ENCODE measurements around the gene PLEKHA5.
A peak's percentile ranks its signal among the peaks of the same experiment; 100 is the strongest.
"Not testable (repeated sequence)": the region's sequence is repeated elsewhere in the genome, so short reads cannot be mapped to it uniquely, and the experiment has no call there.

PLEKHA5 gene

DNA sequence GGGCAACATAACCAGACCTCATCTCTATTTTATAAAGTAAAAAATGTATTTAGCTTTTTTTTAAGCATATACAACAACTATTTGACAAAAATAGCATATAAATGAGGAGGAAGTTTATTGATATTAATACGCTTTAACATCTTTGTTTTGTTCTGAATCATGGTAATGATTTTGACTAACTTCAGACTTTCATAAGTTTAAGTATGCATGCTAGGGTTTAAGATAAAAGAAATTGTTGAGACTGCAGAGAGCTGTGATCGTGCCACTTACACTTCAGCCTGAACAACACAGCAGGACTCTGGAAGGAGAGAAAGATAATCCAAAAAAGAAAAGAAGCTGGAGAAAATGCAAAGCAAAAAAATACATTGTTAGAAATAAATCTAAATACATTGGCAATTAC lies 221.8 kb downstream of the PLEKHA5 start:
- DNase-seq: no peak

DNA sequence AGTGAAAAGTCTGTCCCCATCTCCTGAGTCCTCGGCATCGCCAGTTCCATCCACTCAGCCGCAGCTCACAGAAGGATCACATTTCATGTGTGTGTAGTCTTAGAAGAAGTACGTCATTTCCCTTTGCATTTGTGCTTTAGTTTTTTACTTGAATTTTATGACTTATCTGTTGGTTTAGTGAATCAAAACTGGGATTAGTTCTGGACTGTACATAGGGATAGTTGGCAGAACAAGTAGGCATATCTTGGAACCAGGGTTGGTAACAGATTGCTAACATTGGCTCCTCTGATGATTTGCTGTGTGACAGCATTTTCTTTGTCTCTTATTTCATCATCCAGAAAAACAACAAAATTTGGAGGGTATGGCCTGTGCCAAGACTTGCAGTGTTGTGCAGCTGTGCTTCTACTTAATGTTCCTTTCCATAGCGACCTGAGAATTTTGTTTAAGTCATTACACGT lies 240.2 kb downstream of the PLEKHA5 start:
- DNase-seq: no peak

DNA sequence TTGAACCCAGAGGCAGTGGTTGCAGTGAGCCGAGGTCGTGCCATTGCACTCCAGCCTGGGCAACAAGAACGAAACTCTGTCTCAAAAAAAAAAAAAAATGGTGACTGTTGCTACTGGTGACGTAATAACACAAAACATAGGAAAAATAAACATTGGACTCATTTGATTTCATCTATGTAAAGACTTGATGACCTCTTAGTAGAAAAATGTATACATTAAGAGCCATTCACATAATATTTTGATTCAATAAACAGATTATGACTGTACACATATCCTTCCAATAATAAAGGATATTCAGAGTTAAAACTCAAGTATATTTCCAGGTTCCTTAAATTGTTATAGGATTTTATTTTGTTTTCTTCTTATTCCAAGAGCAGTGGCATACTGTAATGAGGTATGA lies 244.1 kb downstream of the PLEKHA5 start:
- no peak for DNase-seq

DNA sequence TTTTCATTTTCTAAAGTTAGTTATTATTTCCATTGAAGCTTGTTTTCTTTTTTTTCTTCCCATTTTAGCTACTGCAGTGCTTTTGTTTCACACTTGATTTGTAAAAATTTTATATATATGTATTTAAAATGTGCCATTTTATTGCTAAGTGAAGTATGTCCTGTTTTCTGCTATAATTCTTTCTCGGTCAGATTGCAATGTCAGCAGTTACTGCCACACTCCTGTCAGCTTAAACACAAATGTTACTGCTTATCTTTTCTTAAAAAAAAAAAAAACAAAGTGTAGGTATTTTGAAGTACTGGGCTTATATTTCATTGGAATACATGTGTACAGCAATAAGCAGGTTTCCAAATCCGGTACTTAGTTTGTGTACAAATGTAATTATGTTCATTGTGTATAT lies 246.4 kb downstream of the PLEKHA5 start:
- no peak for DNase-seq

DNA sequence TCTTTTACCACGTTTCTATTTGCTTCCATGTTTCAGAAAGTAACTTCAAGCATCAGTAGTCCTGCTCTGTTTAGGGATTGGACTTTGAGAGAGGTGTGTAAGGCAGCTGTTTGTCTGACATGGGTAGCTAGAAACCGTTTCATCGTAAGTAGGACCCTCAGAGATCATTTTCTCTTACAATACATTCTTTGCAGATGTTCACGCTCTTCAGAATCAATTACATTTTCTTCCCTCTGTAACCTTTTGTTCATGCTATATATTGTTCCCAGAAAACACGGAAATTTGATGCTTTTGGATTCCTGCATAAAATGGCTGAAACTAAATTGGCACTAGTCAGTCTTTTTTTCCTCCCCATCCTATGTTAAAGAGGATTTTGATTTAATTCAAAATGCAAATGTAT lies 247.2 kb downstream of the PLEKHA5 start:
- no peak for DNase-seq

DNA sequence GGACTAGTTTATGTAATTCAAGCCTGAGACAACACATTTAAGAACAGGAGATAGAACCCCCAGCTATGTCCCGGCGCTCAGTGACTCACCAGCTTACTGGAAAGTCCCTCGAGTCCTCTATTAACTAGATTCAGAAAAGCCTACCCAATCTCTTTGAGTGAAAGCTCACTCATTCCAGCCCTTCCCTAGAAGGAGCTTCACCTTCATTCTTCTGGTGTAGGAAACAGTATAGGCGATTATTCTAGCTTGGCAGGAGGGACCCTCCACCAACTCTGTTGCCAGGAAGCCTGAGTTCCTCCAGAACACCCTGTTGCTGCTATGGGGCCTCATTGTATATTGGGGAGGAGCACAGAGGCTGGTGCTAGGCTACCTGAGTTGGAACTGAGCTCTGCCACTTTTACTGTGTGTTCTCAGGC lies 252.6 kb downstream of the PLEKHA5 start:
- DNase-seq: peak; percentile 79

DNA sequence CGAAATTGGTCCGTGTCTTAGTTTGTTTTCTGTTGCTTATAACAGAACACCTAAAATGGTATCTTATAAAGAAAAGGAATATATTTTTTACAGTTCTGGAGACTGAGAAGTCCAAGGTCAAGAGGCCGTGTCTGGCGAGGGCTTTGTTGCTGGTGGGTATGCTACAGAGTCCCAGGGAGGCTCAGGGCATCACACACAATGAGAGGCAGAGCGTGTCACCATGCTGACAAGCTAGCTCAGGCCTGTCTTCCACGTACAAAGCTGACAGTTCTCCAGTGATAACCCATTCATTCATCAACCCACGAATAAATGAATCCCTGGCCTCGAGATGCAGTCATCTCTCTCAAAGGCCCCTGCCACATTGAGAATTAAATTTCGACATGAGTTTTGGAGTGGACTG lies 253.0 kb downstream of the PLEKHA5 start:
- DNase-seq: peak; percentile 36

DNA sequence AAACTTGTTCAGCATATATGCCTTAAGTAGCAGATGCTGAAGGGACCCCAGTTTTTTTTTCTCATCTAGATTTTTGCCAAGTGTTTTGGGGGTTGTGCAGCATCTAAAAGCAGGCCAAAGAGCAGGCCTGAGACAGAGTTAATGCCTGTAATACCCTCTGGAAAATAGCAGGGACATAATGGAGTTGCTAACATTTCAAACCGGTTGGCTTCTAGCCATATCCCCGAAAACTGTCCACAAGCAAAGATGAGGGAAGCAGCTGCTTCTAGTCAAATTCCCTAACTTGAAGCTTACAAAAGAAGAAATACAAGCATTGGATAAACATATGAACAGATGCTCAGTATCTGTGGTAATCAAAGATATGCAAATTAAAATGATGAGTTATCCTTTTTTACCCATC lies 257.6 kb downstream of the PLEKHA5 start:
- DNase-seq: no peak

DNA sequence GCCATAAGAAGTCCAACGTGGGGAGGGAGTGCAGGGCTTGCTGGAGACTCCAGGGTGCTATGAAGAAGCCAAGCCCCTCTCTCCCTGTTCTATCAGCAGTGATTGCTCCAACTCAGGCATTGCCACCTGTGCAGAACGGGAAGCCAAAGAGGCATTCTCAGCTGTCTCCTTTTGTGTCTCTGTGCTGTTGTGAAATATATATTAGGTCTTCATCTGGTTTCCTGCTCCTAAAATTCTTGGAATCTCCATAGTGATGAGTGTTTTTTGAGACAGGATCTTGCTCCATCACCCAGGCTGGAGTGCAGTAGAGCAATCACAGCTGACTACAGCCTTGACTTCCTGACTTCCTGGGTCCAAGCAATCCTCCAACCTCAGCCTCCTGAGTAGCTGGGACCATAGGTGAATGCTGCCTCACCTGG lies 258.6 kb downstream of the PLEKHA5 start:
- DNase-seq: no peak

DNA sequence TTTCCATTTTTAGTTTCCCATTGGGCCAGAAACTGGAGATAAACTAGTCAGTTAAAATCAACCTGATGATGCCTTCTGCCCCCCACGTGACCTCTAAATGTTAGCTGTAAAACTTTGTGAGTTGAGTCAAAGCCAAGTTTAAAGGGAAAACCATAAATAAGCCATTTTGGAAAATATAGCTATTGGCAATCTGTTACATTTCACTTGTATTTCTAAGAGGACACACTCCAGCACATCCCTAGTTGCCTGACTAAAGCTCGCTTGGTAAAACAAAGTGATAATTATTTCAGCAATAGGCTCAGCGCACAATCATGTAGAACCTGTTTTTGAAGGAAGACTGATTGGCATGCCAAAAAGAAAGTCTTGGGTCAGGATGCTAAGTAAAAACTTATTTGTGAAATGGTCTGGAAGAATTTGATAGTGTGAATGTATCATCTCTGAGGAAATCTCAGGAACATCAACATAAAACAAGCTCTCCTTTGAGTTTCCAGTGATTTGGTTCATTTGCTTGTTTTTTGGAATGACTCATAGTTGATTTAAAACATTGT lies 260.6 kb downstream of the PLEKHA5 start:
- no peak for DNase-seq

DNA sequence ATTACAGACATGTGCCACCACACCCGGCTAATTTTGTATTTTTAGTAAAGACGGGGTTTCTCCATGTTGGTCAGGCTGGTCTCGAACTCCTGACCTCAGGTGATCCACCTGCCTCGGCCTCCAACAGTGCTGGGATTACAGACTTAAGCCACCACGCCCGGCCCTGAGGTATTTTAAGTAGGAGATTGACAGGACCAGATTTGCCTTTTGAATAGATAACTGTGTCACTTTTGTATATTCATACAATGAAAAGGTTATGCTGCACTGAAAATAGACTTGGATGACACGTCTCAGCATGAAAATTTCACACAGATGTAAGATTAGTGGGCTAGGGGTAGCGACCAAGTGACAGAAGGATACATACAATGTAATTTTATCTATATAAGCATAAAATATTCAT lies 263.1 kb downstream of the PLEKHA5 start:
- DNase-seq: not testable (repeated sequence)

DNA sequence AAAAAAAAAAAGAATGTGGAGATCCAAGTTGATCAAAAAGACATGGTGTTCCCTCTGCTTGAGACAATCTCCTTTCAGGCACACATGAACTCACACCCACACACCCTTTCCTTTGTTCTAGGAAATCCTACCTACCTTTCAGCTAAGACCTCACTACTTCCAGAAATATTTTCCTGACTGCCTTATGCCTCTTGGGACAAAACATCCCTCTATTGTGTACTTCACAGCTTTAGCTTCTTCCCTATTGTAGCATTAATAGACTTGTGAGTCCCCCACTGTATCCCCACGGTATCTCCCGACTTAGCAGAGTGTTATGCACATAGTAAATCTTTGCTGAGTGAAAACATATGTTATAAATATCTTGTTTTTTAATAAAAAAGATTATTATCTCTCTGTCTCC lies 264.9 kb downstream of the PLEKHA5 start:
- DNase-seq: no peak

DNA sequence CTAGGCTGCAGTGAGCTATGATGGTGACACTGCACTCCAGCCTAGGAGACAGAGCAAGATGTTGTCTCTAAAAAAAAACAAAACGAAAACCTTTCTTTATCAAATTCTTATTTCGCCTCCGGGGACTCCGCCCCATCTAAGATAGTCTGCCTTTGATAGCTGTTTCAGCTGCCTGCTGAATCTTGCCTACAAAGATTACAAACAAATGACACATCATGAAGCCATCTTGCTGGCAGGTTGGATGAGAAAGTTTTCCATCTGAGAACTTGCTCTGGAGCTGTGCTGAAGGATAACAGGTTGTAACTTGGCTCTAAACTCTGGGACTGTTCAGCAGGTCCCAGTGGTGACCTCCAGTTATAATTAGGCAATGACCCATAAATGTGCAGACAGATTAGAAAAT lies 268.0 kb downstream of the PLEKHA5 start:
- DNase-seq: no peak

DNA sequence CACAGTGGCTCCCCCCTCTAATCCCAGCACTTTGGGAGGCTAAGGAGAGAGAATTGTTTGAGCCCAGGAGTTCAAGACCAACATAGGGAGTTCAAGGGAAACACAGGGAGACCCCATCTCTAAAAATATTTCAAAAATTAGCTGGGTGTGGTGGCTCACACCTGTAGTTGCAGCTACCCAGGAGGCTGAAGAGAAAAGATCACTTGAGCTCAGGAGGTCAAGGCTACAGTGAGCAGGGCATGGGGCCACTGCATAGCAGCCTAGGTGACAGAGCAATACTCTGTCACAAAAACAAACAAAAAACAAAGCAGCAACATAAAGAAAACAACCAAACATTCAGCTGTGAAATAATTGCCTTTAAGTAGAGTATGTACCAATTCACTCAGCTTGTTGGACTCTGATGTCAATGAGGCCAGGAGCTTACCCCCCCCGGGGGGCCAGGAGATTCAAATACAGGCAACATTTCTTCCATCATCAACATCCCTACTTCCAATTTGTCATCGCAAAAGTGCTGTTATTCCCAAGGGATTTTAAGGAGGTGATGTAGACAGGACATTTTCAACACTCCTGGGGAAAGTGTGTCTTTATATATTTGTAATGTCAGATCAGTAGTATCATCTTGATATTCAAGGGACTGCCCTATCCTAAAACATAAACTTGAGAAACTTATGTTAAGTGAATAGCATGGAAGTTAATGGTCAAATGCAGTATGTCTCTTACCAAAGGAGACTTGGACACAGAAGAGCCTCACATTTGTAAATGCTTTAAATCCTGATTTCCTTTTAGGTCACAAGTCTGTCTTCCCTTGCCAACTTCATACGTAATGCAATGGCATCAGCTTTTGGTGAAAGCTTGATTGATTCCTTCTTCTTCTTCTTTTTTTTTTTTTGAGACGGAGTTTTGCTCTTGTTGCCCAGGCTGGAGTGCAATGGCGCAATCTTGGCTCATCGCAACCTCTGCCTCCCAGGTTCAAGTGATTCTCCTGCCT lies 269.1 kb downstream of the PLEKHA5 start:
- peak; percentile 13 for DNase-seq

DNA sequence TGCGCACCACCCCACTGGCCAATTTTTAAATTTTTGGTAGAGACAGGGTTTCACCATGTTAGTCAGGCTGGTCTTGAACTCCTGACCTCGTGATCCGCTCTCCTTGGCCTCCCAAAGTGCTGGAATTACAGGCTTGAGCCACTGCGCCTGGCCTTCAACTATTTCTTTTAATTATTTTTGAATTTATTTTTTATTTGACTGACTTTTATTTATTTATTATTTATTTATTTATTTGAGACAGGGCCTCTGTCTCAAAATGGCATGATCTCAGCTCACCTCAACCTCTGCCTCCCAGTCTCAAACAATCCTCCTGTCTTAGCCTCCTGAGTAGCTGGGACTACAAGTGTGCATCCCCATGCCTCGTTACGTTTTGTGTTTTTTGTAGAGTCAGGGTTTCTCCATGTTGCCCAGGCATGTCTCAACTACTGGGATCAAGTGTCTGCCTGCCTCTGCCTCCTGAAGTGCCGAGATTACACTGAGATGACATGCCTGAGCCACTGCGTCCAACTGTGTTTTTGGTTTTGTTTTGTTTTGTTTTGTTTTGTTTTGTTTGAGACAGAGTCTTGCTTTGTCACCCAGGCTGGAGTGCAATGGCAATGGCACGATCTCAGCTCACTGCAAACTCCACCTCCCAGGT lies 271.2 kb downstream of the PLEKHA5 start:
- not testable (repeated sequence) for DNase-seq

DNA sequence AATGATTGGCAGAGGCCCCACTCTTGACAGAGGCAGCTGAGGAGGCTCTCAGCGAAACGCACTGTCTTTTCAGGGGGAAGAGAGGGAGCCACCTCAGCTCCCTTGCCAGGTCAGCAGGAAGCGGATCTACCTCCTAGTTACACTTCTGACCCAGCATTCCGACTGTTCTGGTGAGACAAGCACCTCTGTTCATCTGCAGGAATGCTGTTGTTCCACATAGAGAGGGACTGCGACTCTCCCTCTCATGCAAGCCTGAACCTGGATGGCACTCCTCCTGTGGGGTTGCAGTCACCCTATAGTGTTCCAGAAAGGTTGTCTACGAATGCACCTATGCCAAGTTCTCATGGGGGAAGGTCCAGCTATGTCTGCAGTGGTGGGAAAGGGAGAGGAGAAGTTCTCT lies 272.7 kb downstream of the PLEKHA5 start:
- DNase-seq: no peak

DNA sequence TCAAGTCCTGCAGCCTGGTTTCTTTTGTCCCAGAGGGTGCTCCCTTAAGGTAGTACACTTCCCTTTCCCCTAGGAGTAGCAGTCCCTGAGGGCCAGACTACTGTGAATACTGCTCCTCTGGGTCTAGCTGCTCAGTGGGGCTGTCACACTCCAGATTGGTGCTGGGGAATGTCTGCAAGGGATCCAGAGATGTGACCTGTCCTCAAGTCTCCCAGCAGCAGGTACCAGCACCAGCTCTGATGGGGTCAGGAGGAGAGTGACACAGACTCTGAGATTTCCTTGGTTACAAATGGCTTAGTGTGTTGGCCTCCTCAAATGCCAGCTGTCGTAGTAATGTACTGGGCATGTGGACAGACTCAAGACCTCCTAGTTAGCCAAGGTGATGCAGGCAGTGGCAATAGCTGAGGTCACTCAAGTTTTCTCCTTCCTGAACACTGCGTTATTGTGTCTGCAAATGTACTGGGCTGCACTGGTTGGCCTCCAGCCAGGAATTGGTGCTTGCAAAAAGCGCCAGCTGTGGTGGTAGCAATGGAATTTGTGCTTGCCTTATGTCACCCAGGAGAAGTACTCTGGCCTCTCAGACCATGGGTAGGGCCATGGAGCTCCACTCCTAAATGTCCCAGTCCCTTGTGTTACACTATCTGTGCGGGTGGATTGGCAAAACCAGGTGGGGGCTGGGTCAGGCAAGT lies 273.4 kb downstream of the PLEKHA5 start:
- no peak for DNase-seq

DNA sequence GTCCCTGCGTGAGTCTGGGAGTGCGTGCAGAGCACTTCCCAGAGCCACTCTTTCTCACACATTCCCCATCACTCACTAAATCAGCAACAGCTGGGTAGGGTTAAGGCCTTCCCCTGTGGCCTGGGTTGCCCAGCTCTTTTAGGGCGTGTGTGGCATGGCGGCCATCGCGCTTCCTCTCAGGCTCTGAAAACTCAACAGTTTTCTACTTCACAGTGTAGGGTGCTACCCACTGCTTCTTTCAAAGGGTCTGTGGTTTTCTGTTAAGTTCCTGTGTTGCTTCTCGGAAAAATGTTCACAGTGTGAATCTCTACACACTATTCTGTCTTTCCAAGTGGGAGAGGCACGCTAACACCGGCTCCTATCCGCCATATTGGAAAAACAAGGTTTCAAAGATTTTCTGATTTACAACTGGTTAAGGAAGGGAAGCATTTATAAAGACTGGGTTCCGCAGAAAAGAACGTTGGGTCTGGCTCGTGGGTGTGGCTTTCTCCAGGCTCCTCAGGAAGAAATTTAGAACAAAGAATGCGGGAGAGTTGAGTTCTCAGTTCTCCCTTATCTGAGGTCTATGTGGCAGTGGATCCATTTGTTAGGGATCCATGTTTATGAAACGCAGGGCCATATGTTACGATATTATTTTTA lies 274.8 kb downstream of the PLEKHA5 start:
- DNase-seq: no peak

DNA sequence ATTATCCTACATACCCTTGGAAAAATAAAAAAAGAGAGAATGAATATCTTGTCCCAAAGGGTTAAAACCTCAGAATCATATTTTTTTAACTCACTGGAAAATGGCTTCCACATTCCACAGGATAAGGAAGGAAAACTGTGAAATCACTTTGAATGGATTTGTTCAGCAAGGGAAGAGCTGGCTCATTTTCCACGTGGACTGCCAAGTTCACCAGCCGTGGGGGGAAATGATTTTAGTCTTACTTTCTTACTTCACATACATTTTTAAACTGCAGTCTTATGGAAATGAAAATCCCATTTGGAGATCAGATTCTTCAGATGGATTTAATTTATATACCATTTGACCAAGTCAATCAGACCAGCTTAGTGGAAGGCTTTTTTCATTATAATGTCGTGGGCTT lies 279.8 kb downstream of the PLEKHA5 start:
- DNase-seq: no peak

DNA sequence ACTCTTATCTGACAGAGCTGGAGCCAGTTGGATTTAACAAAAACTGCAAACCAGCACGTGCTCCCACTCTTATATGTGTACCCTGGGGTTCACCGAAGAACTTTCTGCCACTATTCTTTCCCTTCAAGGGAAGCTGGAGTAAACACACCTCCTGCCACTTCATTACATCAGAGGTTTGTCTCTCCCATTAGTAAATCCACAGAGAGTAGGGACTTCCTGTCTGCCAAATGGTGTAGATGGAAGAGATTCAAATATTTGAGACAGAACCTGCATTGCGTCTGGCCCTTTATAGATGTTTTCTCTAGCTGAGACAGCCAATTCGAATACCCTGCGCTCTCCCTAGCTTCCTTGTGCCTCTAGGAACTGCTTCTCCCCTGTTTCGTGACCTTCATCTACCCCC lies 280.7 kb downstream of the PLEKHA5 start:
- DNase-seq: no peak

DNA sequence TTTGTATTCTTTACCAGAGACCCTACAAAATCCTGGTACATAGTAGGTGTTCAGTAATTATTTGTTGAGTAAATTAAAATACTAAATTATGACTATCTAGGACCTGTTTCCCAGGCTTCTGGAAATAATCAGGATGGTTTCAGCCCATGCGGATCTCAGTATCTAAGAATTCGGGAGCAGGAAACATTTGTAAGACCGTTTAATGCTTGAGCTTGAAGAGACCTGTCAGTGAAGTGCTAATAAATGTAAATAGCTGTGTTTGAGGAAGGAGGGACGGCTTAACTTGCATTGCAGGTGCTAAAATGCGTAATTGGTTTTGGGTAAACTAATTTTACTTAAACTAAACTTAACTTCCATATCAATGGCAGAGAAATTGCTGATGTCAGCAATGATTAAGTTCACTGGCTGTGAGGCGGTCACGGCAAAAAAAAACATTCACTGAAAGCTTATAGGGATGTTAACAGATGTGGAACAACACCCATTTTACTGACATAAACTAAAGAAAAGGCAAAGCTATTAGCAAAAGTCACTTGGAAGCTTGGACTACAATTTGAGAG lies 281.2 kb downstream of the PLEKHA5 start:
- no peak for DNase-seq

All from activated effector memory CD4-positive, alpha-beta T cell treated with anti-CD3 and anti-CD28 coated beads, Interleukin-2, amount 50 U/mL, for 16 hours (primary cell).